Cardiac muscle cell (in vitro differentiated cells and primary cell): Measurements from ENCODE around the gene PRODH2. TPM values are rescaled to one million over a fixed set of nuclear protein-coding genes. Genes with fewer than 3 reads are reported as not detected.

Source experiments
- DNase-seq, 2 donors: peaks; one replicate each; pipeline versions ENCODE4 v3.0.0 to v3.0.0-alpha.2; 2010 to 2017; ENCODE audit warnings: low read depth in 1 of 2, low spot score in 1 of 2
- H3K27ac ChIP-seq: fragments of 200-600 bp; sonication (generic); 2 replicates; pipeline ENCODE4 v1.5.1; 2016
- H3K27me3 ChIP-seq: fragments of 200-600 bp; sonication (generic); 2 replicates; pipeline ENCODE4 v1.6.0; 2016; ENCODE audit warnings: control low read depth
- H3K36me3 ChIP-seq: fragments of 200-600 bp; sonication (generic); 2 replicates; pipeline ENCODE4 v1.5.1; 2016; ENCODE audit warnings: control low read depth
- H3K4me1 ChIP-seq: fragments of 200-600 bp; sonication (generic); 2 replicates; pipeline ENCODE4 v1.8.1; 2017; ENCODE audit warnings: low read depth, mild to moderate bottlenecking, mixed run types
- H3K4me3 ChIP-seq: fragments of 200-600 bp; sonication (generic); 2 replicates; pipeline ENCODE4 v1.5.1; 2016; ENCODE audit warnings: mild to moderate bottlenecking
- H3K9me3 ChIP-seq: fragments of 200-600 bp; sonication (generic); 2 replicates; pipeline ENCODE4 v1.5.1; 2017; ENCODE audit warnings: low read depth, mild to moderate bottlenecking, control low read depth
- polyA plus RNA-seq: library from polyadenylated mRNA; unstranded; fragments of >200 nt; fragmentation: Nextera tagmentation; extraction: Ambion mirVana; gene quantifications from 2 replicates; pipeline ENCODE4 v1.2.1, GENCODE V29; 2016
- total RNA-seq: library from RNA; depleted of rRNA; stranded (reverse); fragments of >200 nt; gene quantifications from 2 replicates; pipeline ENCODE4 v1.2.3, GENCODE V29; 2016
- TF ChIP-seq, protein P1 (sequence below): IDR thresholded peaks from 2 replicates; pipeline ENCODE4 v1.5.1; 2012; ENCODE audit warnings: low read depth, mild to moderate bottlenecking, low read length

The PRODH2 gene
- total and polyA plus RNA-seq, 2 experiments from 2014 or later = 0.09 TPM; not detected in 1

DNA sequence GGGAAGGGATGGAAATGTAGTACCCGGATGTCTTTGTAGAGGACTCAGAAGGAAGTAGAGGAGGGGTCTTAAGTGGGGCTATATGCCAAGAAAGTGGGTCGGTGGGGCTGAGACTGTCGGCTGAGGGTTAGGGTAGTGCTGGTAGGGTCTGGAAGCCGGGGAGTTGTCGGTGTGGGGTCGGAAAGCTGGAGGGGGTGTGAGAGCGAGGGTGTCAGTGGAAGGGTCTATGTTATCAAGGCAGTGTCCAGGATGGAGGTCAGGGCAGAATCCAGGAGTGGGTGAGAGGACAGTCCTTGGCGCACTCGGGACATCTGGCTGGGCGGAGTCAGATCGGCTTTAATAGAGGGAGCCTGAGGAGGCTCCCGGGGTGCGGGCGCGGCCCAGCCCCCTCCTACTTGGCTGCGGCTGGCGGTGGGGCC lies 57.5 kb downstream of the PRODH2 start:
- DNase-seq = no peak
- Histone ChIP-seq H3K27ac (no peak overlapping the region), H3K27me3 (no peaks in the 10 kb centered on the region), H3K4me3 (no peak overlapping the region), H3K36me3 (no peaks in the 10 kb centered on the region), H3K9me3 (no peaks in the 10 kb centered on the region), H3K4me1 (peaks cover 18% of the 10 kb centered on the region)
- TF ChIP-seq, protein P1, sequence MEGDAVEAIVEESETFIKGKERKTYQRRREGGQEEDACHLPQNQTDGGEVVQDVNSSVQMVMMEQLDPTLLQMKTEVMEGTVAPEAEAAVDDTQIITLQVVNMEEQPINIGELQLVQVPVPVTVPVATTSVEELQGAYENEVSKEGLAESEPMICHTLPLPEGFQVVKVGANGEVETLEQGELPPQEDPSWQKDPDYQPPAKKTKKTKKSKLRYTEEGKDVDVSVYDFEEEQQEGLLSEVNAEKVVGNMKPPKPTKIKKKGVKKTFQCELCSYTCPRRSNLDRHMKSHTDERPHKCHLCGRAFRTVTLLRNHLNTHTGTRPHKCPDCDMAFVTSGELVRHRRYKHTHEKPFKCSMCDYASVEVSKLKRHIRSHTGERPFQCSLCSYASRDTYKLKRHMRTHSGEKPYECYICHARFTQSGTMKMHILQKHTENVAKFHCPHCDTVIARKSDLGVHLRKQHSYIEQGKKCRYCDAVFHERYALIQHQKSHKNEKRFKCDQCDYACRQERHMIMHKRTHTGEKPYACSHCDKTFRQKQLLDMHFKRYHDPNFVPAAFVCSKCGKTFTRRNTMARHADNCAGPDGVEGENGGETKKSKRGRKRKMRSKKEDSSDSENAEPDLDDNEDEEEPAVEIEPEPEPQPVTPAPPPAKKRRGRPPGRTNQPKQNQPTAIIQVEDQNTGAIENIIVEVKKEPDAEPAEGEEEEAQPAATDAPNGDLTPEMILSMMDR = no peak

DNA sequence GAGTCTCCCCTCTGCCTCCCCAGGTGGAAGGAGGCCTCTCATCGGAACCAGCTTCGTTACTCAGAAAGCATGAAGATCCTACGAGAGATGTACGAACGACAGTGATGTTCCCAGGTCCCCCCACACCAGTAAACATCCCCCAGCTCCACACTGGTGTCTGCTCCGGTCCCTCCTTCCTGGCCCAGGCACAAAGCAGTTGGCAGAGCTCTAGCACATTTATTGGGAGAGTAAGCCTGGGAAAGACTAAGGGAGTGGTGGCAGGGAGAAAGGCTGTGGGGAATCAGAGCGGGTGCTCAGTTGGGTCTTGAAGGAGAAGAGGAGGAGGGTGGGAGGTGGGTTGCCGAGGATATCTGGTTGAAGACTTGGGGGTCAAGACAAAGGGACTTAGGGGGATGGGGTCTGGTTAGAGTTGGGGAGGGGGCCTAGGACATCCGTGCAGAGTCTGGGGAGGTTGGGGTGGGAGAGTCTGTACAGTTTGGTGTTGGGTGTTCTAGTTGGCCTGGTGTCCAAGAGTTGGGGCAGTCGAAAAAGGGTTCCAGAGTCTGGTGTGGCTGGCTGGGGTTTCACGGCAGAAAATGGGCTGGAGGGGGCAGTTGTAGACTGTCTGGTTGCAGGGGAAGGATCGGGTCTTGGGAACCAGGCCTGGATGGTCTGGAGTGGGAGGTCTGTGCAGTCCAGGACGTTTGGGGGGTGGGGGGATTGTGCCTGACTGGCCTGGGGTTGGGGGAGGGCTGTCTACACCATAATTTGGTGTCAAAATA lies 58.1 kb downstream of the PRODH2 start:
- H3K9me3 ChIP-seq = no peaks in the 10 kb centered on the region
- no peak for DNase-seq
- no peak overlapping the region for H3K27ac ChIP-seq
- H3K4me3 ChIP-seq = no peak overlapping the region
- no peaks in the 10 kb centered on the region for H3K27me3 ChIP-seq
- TF ChIP-seq, protein P1 = no peak
- peaks cover 18% of the 10 kb centered on the region for H3K4me1 ChIP-seq
- no peaks in the 10 kb centered on the region for H3K36me3 ChIP-seq

DNA sequence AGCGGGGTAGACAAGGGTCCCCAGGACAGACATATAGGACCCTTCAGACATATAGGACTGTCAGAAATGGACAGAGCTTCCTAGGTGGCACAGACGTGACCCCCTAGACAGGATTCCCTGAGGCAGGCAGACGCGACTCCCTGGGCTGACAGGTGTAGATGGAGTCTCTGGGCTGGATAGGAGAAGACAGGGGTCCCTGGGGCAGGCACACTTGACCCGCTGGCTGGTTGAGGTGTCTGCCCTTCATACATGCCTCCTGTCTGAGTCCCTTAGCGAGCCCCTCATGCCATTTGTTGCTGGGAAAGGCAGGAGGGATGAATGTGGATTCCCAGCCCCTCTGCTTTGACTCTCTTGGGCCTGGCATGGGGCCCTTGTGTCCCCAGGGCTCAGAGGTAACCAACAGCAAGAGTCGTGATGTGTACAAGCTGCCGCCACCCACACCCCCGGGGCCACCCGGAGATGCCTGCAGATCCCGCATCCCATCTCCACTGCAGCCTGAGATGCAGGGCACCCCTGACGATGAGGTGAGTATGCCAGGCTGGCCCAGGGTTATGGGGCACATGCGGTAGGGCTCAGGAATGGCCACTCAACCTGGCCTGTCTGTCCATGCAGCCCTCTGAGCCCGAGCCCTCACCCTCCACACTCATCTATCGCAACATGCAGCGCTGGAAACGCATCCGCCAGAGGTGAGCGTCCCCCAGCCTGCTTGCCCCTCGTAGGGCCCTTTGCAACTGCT lies 58.8 kb downstream of the PRODH2 start:
- Histone ChIP-seq H3K9me3 (no peaks in the 10 kb centered on the region), H3K27me3 (no peaks in the 10 kb centered on the region), H3K27ac (no peak overlapping the region), H3K36me3 (no peaks in the 10 kb centered on the region), H3K4me1 (peaks cover 16% of the 10 kb centered on the region), H3K4me3 (no peak overlapping the region)
- TF ChIP-seq, protein P1 = no peak
- DNase-seq = no peak

DNA sequence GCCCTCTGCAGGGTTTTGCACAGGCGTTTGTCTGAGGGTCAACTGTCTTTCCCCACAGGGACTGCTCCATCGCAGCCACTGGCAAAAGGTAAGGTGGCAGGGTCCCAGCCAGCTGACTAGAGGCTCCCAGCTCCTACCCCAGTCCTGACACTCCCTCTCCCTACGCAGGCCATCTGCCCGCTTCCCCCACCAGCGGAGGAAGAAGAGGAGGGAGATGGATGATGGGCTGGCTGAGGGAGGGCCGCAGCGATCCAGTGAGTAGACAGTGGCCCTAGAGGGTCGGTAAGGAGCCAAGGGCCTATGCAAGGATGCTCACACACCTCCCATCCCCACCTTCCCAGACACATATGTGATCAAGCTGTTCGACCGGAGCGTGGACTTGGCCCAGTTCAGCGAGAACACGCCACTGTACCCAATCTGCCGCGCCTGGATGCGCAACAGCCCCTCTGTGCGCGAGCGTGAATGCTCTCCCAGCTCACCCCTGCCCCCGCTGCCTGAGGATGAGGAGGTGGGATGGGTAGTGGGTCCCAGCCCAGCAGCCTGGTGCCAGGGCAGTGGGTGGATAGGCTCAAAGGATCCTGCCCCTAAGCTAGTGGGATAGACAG lies 59.8 kb downstream of the PRODH2 start:
- no peaks in the 10 kb centered on the region for H3K36me3 ChIP-seq
- H3K9me3 ChIP-seq = no peaks in the 10 kb centered on the region
- TF ChIP-seq, protein P1 = no peak
- peaks cover 14% of the 10 kb centered on the region for H3K4me1 ChIP-seq
- H3K27ac ChIP-seq = no peak overlapping the region
- no peak for DNase-seq
- no peaks in the 10 kb centered on the region for H3K27me3 ChIP-seq
- H3K4me3 ChIP-seq = no peak overlapping the region

DNA sequence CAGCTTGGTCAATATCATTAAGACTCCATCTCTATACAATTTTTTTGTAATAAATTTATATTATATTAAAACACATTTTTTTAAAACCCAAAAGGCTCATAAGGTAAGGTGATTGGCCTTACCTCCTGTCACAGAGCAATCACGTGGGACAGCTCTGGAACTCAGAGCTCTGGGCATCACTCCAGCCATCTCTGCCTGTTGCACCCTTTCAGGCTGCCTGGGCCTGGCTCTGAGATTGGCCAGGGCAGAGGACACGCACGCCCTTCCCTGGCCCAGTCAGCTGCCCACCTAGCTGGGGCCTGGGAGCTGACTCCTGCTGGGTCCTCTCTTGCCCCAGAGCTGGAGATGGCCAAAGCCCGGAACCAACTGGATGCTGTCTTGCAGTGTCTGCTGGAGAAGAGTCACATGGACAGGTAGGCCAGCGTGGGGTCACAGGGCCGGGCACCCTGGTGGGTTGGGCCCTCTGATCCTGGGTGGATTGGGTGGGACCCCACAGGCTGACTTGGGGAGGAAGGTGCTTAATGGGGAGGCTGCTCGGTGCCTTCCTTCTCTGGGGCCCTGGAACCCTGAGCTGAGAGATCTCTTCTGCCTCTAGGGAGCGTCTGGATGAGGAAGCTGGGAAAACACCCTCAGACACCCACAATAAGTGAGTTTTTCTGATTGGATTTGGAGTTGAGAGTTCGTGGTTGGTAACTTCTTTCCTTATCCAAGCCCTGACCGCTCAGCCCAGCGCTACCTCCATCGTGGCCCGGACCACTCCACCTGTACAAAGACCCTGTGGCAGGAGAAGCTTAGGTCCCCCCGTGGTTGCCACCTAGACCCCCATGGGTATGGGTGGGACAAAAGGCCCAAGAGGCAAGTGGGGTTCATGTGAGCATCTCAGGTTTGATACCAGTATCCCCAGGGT lies 60.6 kb downstream of the PRODH2 start:
- no peaks in the 10 kb centered on the region for H3K36me3 ChIP-seq
- no peak overlapping the region for H3K27ac ChIP-seq
- TF ChIP-seq, protein P1 = no peak
- no peaks in the 10 kb centered on the region for H3K9me3 ChIP-seq
- H3K27me3 ChIP-seq = no peaks in the 10 kb centered on the region
- H3K4me1 ChIP-seq = peaks cover 10% of the 10 kb centered on the region
- no peak overlapping the region for H3K4me3 ChIP-seq
- DNase-seq = no peak
